ENCODE measurements around the gene APPL2. TPM values are rescaled to one million over a fixed set of nuclear protein-coding genes. Genes with fewer than 3 reads are reported as not detected.

Gene APPL2, protein sequence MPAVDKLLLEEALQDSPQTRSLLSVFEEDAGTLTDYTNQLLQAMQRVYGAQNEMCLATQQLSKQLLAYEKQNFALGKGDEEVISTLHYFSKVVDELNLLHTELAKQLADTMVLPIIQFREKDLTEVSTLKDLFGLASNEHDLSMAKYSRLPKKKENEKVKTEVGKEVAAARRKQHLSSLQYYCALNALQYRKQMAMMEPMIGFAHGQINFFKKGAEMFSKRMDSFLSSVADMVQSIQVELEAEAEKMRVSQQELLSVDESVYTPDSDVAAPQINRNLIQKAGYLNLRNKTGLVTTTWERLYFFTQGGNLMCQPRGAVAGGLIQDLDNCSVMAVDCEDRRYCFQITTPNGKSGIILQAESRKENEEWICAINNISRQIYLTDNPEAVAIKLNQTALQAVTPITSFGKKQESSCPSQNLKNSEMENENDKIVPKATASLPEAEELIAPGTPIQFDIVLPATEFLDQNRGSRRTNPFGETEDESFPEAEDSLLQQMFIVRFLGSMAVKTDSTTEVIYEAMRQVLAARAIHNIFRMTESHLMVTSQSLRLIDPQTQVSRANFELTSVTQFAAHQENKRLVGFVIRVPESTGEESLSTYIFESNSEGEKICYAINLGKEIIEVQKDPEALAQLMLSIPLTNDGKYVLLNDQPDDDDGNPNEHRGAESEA
- polyA plus RNA-seq (ENCODE audit: insufficient read length): 118 TPM
- long read RNA-seq, donor 1, transcript APPL2-201 (21 exons, 3,239 nt): major isoform, 6 of 7 reads
- long read RNA-seq, donor 1, partial matches to known transcripts: 0 of 7 reads
- long read RNA-seq, donor 1, other reads (novel, unspliced or antisense): 0 of 7 reads
- long read RNA-seq, donor 2, transcript APPL2-201 (21 exons, 3,239 nt): major isoform, 5 of 7 reads
- long read RNA-seq, donor 2, partial matches to known transcripts: 0 of 7 reads
- long read RNA-seq, donor 2, other reads (novel, unspliced or antisense): 0 of 7 reads
- long read RNA-seq, donor 3, partial matches to known transcripts: 0 of 5 reads
- long read RNA-seq, donor 3, other reads (novel, unspliced or antisense): 0 of 5 reads
- long read RNA-seq, donor 4, partial matches to known transcripts: 0 of 1 reads
- long read RNA-seq, donor 4, other reads (novel, unspliced or antisense): 0 of 1 reads
- long read RNA-seq, donor 5, transcript APPL2-201 (21 exons, 3,239 nt): major isoform, 14 of 404 reads
- long read RNA-seq, donor 5, partial matches to known transcripts: 378 of 404 reads
- long read RNA-seq, donor 5, other reads (novel, unspliced or antisense): 12 of 404 reads
- long read RNA-seq, donor 6, transcript APPL2-201 (21 exons, 3,239 nt): major isoform, 6 of 6 reads
- long read RNA-seq, donor 6, partial matches to known transcripts: 0 of 6 reads
- long read RNA-seq, donor 6, other reads (novel, unspliced or antisense): 0 of 6 reads
- long read RNA-seq, donor 7, transcript APPL2-201 (21 exons, 3,239 nt): major isoform, 5 of 11 reads
- long read RNA-seq, donor 7, partial matches to known transcripts: 6 of 11 reads
- long read RNA-seq, donor 7, other reads (novel, unspliced or antisense): 0 of 11 reads
- long read RNA-seq, donor 8, partial matches to known transcripts: 0 of 2 reads
- long read RNA-seq, donor 8, other reads (novel, unspliced or antisense): 0 of 2 reads

DNA sequence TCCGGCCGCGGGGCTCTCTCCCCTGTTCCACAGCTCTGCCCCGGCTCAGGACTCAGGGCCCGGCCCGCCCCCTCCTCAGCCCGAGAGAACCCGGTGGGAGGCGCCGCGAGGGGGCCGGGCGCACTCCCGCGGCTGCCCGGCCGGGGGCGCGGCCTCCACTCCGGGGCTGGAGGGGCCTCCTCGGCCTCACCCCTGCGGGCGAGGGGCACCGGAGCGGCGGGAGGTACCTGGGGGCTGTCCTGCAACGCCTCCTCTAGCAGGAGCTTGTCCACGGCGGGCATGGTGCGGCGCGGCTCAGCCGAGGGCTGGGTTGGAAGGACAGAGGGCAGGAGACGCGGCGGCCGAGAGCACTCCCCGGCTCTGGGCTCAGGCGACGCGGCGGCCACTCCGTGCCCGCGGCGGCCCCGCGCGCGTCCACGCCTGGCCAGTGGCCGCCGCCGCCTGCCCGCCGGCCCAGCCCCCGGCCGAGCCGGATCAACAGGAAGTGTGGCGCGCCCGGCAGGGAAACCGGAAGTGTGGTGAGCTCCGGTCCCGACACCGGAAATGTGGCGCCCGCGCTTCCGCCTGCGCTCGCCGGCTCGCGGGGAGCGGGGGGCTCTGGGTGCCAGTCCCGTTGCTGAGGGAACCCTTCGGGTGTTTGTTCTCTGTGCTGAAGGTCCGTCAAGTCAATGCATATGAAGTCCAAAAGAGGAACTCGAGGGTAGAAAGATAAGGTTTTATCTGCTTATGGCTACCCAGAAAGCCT, at the start of gene APPL2:
Gene APPL2, minus strand, starts transcription at position 443 of the 745 bp plus-strand sequence. Its CDS starts 162 bp downstream, at position 281.
- peak; percentile 91 for DNase-seq

DNA sequence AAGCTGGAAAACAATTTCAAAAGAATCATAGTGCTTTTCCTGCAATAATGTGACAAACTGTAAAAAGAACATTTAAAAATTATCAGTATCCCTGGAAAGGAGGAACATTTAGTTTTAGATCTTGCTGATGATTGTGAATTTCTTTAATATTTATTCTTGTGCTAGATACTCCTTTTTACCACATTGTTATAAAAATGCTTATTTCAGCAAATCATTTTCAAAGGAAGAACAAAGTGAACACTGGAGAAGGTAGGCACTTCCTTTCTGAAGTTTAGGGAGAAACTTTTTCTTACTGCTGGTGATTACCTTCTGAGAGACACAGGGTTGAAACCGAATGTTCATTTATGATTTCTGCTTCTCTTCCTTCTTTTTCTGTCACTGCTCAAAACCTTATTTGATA, 49.4 kb upstream of the APPL2 start:
- DNase-seq: no peak

DNA sequence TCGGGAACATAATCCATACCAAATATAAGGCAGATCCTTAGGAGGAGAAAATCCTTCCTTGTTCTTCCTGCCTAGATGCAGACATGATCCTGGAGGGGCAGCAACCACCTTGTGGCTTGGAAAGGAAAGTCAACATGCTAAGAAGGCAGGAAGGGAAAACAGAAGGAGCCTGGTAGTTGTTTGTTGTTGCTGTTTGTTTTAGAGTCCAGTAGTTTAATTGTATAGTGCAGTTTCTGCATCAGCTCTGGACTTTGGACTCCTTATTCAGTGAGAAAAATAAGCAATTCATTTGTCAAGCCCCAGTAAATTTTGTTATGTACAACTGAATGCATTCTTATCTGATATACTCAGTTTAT, 45.7 kb upstream of the APPL2 start:
- no peak for DNase-seq

DNA sequence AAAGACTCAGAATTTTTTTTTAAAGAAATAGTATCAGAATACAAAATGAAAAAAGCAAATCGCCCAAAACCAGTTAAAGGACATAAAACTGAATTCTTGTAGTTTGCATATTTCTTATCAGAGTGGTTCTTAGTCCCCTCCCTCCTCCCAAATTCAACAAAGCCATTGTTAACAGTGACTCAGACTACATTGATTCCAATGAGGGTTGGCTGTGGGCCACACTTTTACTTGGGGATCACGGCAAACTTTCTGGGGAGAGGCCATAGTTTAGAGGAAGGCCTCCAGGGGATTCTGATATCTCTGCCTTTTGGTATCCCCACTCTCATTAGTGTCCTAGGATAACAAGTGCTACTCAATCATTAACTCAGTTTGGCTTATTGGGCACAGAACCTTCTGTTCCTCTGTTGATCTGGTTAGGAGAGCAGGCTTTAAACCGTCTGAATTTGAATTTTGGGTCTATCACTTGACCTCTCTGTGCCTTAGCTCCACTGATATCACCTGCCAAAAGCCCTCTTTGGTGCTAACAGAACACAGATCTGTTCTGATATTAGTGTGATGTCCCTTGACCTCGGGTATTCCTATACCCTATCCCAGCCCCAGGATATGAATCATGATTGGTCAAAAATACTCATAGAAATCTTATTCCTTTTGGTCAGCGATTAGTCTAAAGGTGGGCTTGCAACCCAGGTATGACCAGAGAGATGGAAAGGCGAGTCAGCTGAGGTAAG, 45.2 kb upstream of the APPL2 start:
- no peak for DNase-seq

DNA sequence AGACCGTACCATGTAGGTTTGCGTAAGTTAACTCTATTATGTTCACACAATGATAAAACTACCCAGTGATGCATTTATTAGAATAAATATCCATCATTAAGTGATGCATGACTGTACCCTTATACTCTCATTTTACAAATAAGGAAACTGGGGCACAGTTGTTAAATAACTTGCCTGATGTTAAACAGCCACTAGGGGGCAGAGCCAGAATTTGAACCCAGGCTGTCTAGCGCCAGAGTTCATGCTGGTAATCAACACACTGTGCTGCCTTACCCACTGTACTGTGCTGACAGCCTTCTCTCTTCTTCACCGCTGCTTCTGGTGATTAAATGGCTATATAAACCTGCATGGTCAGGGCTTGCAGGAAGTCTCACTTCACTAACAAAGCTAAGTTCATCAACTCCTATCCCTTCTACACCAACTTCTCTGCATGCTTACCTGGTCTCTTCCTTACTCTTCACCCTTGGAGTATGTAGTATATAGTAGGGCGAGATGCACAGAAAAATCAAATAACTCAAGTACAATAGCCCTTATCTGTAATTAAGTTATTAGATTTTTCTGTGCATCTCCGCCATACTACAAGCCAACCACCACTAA, 43.6 kb upstream of the APPL2 start:
- DNase-seq: peak; percentile 19

DNA sequence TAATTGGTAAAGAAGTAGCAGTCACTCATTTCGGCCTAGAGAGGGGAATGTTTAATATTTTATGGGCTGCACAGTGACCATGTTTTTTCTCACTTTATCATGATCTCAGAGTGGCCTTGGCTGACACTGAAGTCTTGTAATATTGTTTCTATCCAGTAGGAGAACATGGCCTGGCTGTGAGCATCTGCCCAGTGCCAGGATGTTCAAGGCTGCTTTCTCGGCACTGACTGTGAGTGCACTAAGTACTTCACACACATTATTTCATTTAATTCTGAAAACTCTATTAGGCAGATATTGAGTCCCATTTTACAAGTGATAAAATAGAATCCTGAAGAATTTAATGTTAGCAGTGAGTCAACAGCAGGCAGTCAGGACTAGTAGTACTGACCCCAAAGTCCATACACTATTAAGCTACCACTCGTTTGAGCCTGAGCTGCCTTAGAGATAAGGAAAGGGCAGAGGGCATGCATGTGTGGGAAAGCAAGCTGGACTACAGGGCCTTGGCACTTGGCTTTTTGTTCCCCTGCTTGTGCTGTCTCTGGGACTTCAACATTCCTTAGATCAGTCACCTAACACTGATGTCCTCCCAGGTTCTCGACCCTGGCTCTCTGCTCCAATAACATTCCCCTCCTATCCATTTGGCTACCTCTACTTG, 42.2 kb upstream of the APPL2 start:
- DNase-seq: no peak

DNA sequence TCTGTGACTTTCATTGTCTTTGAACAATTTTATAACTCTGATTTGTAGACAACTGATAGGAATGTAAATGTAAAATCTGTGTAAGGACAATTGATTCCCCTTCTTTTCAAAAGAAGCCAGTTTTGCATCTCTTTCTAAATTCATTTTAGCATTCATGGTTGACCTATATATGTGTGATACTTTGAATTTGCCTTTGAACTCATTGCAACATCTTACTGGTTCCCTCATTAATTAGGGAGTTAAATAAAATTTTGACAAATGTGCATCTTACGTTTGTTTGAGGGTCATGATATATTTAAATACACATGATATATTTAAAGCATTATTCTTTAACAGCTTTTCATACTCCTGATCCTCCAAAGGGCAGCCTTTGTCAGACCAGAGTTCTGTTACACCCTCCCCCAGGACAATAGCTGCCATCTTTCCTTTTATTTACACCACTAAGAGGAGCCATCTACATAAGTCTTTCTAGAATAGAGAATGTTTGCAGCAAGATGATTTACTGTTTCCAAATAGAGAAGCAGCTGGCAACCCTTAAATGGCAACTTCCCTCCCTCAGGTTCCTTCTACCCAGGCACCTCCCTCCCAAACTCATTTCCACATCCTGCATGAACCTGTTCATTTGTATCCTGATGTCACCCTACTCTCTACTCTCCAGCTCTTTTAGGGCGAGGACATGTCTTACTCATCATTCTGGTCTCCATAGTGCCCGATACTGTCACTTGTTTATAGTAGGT, 40.2 kb upstream of the APPL2 start:
- no peak for DNase-seq

DNA sequence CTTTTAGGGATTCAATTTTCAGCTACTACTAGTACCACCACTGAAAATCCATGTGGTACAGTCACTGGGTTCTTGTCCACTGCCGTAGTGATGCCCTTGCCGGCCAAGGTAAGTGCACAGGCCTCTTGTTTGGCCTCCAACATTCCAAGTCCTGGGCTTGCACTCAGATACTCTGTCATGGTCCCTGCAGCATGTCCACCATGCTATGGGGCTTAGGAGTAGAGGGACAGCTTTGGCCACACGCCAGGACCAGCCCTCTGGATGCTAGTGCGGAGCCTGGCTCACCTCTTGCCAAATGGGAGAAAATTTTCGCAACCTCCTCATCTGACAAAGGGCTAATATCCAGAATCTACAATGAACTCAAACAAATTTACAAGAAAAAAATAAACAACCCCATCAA, 38.6 kb upstream of the APPL2 start:
- DNase-seq: no peak

DNA sequence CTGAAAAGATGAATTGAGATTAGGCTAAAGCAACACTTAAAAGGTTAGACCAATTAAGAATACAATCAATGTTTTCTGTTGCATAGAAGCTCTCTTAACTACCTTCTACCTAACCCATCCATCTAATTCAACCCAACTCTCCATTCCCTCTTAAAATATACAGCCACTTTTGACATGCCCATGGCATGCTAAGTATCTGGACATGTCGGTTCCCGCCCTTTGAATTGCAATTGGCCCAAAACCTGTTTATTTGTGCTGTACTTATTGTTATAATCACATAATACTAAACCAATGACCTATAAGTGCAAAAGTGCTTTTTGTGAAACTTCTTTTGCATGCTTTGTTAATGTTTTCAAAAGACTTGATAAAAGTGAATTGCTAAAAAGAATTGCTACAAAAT, 37.6 kb upstream of the APPL2 start:
- no peak for DNase-seq

DNA sequence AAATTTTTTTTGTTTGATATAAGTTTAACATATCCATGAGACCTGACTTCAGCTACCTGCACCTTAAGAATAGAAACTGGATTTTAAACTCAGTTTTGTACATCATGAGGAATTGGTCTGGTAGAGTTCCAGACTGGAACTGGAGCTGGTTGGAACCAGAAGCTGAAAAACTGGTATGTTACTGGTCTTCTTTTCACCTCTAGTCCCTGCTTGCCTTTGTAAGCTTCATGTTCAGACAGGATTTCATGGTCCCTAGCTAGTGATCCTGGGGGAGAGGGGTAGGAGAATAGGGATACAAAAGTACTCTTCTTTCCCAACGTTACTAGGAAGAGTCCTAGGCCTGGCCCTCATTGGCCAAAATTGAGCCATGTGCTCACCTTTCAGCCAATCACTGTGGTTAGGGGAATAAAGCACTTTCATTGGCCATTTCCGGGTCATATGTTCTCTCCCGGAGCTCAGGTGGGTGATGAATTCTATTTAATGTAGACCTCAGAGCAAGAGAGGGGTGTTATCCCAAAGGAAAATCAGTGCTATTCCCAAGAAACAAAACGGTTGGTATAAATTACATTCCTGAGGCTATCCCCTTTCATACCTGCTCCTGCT, 36.9 kb upstream of the APPL2 start:
- DNase-seq: no peak

DNA sequence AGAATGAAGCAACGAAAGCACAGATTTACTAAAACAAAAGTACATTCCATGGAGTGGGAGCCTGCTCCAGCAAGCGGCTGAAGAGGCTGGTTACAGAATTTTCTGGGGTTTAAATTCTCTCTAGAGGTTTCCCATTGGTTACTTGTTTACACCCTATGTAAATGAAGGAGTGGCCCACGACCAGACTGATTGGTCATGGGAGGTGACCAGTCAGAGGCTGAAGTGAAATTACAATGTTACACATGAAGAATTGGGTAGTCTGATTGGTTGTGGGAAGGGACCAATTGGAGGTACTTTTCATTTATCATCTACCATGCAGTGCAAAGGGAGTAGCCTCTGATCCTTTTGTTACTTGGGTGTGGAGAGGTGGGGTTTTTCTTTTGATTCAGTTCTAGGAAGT, 36.2 kb upstream of the APPL2 start:
- DNase-seq: no peak

DNA sequence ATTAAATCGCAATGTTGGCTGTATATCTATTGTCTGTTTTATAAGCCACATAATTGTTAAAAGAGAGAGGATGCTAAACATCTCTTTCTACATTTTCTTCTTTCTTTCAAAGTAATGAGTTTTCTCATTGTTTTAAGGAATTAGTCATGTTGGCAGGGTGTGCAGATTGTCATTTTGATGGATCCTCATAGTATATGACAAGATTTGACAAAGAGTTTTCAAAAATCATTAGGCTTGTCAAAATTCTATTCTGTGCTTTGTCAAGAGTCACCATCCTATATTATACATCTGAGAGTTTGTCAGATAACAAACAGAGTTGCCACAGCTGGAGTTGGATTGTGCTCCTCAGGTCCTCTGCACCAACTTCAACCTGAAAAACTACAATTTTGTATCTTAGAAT, 35.4 kb upstream of the APPL2 start:
- DNase-seq: no peak

DNA sequence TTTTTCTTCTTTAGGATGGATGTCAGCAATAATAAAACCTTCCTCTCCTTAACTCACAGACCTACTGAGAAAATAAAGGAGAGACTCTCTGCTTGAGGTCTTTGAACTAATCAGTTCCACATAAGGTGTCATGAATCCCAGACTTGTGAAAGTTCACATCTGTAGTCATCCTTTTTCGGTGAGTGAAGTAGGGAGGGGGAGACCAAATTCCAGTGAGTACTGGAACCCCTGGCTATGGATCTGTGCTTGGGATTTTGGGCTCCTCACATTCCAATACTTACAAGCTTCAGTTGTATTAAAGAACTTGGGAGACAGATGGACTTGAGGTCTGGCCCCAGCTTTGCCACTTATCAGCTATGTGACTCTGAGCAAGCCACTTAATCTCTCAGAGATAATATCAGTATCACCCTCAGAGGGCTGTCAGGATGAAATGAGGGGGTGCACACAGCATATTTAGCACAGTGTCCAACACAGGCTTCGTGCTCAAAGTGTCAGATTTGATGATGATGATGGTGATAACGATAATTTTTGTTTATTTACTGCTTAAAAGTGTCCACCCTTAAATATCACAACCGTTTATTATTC, 34.8 kb upstream of the APPL2 start:
- DNase-seq: no peak

DNA sequence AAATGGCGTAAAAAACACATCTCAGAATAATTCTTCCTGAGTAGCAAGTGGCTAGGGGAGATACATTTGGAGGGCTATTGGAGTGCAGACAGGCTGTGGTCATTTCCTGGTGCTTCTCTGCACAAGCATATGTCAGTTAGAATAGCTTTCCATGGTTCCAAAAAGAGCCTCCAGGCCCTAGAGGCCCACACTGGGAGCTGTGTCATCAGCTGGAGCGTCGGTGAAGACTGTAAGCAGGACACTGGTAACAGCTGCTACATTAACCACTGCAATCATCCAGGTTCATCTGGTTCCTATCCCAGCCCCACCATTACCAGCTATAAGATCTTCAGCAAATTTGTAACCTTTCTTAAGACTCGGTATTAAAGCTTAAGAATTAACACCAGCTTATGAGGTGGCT, 31.7 kb upstream of the APPL2 start:
- no peak for DNase-seq

DNA sequence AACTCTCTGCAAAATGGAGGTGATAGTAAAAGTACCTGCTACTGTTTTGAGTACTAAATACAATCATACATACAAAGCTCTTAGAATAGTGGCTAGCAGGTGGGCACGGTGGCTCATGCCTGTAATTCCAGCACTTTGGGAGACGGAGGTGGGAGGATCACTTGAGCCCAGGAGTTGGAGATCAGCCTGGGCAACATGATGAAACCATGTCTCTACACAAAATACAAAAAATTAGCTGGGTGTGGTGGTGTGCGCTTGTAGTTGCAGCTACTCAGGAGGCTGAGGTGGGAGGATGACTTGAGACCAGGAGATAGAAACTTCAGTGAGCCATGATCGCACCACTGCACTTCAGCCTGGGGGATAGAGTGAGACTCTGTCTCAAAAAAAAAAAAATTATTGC, 28.8 kb upstream of the APPL2 start:
- no peak for DNase-seq

DNA sequence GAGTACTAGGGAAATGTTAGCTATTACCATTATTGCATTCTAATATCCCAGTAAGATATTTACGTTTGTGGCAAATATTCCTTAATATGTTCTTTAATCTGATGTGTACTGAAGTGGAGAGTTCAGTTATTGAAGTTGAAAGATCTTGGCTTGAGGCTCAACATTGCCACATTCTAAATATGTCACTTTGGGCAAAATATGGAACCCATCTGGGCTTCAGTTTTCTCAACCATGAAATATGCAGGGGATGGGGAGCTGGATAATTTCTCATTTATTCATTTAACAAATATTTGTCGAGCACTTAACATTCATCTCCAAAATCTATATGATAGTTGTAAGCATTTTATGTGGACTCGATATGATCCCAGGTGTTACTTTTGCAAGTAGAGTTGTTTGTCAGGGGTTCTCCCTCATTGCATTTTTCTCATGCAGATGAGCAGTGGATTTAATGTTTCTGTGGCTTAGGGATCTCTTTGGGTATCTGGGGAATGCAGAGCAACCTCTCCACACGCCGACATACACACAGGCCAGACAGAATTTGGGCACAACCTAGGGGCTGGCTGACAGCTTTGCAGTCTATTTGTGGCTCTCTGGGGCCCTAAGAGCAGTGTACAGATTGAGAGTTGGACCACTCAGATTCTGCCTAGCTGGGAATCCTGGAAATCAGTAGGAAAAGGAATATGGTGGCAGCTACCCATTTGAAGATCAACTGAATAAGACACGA, 26.6 kb upstream of the APPL2 start:
- no peak for DNase-seq

DNA sequence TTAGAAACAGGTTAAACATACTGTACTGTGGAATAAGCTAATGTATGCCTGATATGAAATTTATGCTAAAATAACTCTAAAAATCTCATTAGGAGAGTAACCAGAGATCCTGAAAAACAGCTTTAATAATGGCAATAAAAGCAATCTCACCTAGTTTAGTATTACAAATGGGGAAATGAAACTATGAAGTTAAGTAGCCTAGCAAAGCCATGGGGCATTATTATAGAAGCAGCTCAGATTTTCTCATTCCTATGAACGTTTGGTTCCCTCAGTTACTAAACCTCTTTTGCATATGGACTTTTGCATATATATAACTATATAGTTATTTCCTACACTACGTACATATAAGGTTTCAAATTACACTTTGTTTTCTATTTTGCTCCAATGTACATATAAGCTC, 25.0 kb upstream of the APPL2 start:
- DNase-seq: no peak
